Ovary (tissue), 3 donors: ENCODE data around the gene KCNJ12.

ENCODE experiments used
- EP300 ChIP-seq: sonication (generic); formaldehyde crosslinking; IDR thresholded peaks from one replicate; pipeline ENCODE4 v1.6.1; 2017; ENCODE audit warnings: antibody characterized with exemption
- POLR2A ChIP-seq: fragments of 450-650 bp; IDR thresholded peaks from one replicate; pipeline ENCODE4 v1.6.1; 2017; ENCODE audit warnings: antibody characterized with exemption, mild to moderate bottlenecking, moderate library complexity
- TF ChIP-seq, protein P1 (sequence below), 3 donors: fragments of 450-650 bp in 2 of 3; fragments of 200-600 bp in 1 of 3; IDR thresholded peaks; one replicate each; pipeline versions ENCODE4 v1.5.1 to v1.8.0; 2016 to 2022; ENCODE audit warnings: antibody characterized with exemption in 3 of 3, mild to moderate bottlenecking in 1 of 3
- donor health status: DM: no; HTN: no; CAD: no.

DNA sequence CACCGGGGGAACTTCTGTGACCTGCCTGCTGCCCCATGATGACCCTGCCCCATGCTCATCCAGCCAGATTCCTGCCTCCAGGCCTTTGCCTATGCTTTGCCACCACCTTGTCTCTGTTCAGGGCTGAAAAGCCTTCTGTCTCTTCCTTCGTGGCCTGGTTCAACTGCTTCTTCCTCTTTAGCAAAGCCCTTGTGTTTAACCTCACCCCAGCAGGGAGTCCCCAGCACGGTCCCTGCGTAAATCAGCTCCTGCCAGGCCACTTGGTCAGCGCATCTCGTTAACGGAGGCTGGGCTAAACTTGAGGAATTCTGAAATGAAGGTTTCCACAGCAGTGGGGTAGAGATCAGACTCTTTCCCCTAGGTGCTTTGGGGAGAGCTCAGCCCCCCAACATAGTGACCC lies 16.1 kb upstream of the KCNJ12 start:
- TF ChIP-seq, protein P1, sequence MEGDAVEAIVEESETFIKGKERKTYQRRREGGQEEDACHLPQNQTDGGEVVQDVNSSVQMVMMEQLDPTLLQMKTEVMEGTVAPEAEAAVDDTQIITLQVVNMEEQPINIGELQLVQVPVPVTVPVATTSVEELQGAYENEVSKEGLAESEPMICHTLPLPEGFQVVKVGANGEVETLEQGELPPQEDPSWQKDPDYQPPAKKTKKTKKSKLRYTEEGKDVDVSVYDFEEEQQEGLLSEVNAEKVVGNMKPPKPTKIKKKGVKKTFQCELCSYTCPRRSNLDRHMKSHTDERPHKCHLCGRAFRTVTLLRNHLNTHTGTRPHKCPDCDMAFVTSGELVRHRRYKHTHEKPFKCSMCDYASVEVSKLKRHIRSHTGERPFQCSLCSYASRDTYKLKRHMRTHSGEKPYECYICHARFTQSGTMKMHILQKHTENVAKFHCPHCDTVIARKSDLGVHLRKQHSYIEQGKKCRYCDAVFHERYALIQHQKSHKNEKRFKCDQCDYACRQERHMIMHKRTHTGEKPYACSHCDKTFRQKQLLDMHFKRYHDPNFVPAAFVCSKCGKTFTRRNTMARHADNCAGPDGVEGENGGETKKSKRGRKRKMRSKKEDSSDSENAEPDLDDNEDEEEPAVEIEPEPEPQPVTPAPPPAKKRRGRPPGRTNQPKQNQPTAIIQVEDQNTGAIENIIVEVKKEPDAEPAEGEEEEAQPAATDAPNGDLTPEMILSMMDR (IDR thresholded peaks at IDR 0.05), result no peak
- TF ChIP-seq POLR2A (no peak), EP300 (no peak)
